Measurements from ENCODE around the gene GNRHR. TPM values are rescaled to one million over a fixed set of nuclear protein-coding genes. Genes with fewer than 3 reads are reported as not detected.

GNRHR gene
- total and polyA plus RNA-seq, 2 of the 4 experiments (the other 2 are of a cell fraction) = not detected

DNA sequence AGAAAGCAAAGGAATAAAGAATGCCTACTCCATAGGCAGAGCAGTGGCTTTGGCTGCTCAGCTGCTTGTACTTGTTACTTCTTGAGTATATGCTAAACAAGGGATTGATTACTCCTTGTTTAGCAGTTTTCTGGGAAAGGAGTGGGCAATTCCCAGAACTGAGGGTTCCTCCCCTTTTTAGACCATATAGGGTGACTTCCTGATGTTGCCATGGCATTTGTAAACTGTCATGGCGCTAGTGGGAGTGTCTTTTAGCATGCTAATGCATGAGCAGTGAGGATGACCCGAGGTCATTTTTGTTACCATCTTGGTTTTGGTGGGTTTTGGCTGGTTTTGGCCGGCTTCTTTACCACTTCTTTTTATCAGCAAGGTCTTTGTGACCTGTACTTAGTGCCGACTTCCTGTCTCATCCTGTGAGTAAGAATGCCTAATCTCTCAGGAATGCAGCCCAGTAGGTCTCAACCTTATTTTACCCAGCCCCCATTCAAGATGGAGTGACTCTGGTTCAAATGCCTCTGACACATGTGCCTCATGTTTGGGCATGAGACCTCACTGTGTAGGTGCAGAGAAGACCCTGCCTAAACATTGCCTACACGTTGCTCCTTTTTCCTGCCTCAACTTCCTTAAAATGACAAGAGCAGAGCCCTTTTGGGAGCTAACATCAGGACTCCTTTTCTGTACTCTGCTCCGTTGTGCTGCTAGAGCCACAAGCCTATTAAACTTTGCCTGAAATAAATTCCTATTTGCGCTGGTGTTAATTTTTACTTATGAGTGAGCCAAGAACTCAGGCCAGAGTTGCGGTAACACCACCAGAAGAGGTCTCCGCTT, 32.2 kb downstream of the GNRHR start:
- Histone ChIP-seq H2BK15ac (ENCODE audit: low read depth, low read length) (0 out of 3 replicates have a peak overlapping the region, but pooled peaks have one; percentile 7), H3K27ac (ENCODE audit: insufficient read depth, low read length) (no peak overlapping the region), H3K18ac (ENCODE audit: low read depth, low read length) (peak overlapping the region; percentile 24; the same call in 1 of the 2 replicates), H3K4me3 (ENCODE audit: insufficient read depth, low read depth, low read length) (no peak overlapping the region), H4K20me1 (ENCODE audit: insufficient read depth, low read length) (no peaks in the 10 kb centered on the region), H3K79me1 (ENCODE audit: low read depth in 1 of 2, low read length in 2 of 2) (peaks cover 0 to 16% of the 10 kb centered on the region in 2 experiments; a peak in 2 of 4 replicates), H3K4me2 (ENCODE audit: low read depth, low read length) (no peak overlapping the region), H3K9ac (ENCODE audit: low read depth, low read length) (no peak overlapping the region), H4K8ac (ENCODE audit: low read depth in 2 of 2, low read length in 2 of 2) (peak overlapping the region; percentile 16 to 51; a peak in 3 of 4 replicates), H4K5ac (ENCODE audit: low read depth, low read length) (peak overlapping the region; percentile 73; the same call in 1 of the 2 replicates), H3K14ac (replicated peaks; ENCODE audit: low read depth, low read length) (0 out of 2 replicates have a peak overlapping the region, but pooled peaks have one; percentile 60), H3K23ac (ENCODE audit: low read depth, low read length) (no peak overlapping the region), H4K91ac (ENCODE audit: insufficient read depth, low read depth, low read length) (0 out of 2 replicates have a peak overlapping the region, but pooled peaks have one; percentile 65), H2BK20ac (ENCODE audit: low read depth, low read length) (peak overlapping the region; percentile 61), H3K56ac (ENCODE audit: extremely low read depth, insufficient read depth, low read length) (no peak overlapping the region), H3K9me3 (ENCODE audit: control insufficient read depth, insufficient read depth, low read length) (no peaks in the 10 kb centered on the region), H3K36me3 (ENCODE audit: control insufficient read depth, insufficient read depth, low read length) (peaks cover 4% of the 10 kb centered on the region; the same call in 1 of the 2 replicates), H3K9me1 (ENCODE audit: insufficient read depth, low read length) (peaks cover 11% of the 10 kb centered on the region; the same call in 1 of the 2 replicates), H2BK120ac (ENCODE audit: low read depth, low read length) (peak overlapping the region; percentile 62; the same call in 1 of the 2 replicates), H2BK5ac (ENCODE audit: low read depth, low read length, poor library complexity, severe bottlenecking) (peak overlapping the region; percentile 48), H3K4me1 (ENCODE audit: control insufficient read depth, insufficient read depth, low read length) (peaks cover 8% of the 10 kb centered on the region; the same call in 1 of the 2 replicates), H2AFZ (replicated peaks; ENCODE audit: low read length, poor library complexity) (no peak overlapping the region), H3K4ac (ENCODE audit: low read depth, low read length) (peak overlapping the region; percentile 64), H3K27me3 (ENCODE audit: control insufficient read depth, insufficient read depth, low read length) (no peaks in the 10 kb centered on the region), H2AK9ac (replicated peaks; ENCODE audit: low read depth, low read length, poor library complexity) (no peak overlapping the region), H2AK5ac (ENCODE audit: low read depth, low read length) (peak overlapping the region; percentile 83; the same call in 1 of the 2 replicates)
- dilution Hi-C loops (cut with HindIII; ENCODE audit: low sequenced_read_pairs, unreplicated experiment) (no loop called here), intact Hi-C loops (cut with micrococcal nuclease) (no loop called here), in situ Hi-C loops (cut with MboI; ENCODE audit: low sequenced_read_pairs) (no loop called here)
- ATAC-seq (ENCODE audit: low read depth) (peak; percentile 60), DNase-seq (peak; percentile 78)
- 100% methylated on average over 2 of the region's 9 CpGs; no CpG with 5 or more reads in 1 of the 2 experiments for WGBS, 2 experiments (ENCODE audit: extremely low coverage in 2 of 2, insufficient read length in 1 of 2)
- BruUV-seq (replicated peaks) = no TSS peak
- ChIA-PET POLR2A (ENCODE audit: unreplicated experiment) (no interaction called here), CTCF (no interaction called here)
- TF ChIP-seq FOS (IDR thresholded peaks at IDR 0.05; ENCODE audit: low read depth, low read length) = 0 out of 2 replicates have a peak, but pooled peaks have one; percentile 15
- TF ChIP-seq, protein P1, sequence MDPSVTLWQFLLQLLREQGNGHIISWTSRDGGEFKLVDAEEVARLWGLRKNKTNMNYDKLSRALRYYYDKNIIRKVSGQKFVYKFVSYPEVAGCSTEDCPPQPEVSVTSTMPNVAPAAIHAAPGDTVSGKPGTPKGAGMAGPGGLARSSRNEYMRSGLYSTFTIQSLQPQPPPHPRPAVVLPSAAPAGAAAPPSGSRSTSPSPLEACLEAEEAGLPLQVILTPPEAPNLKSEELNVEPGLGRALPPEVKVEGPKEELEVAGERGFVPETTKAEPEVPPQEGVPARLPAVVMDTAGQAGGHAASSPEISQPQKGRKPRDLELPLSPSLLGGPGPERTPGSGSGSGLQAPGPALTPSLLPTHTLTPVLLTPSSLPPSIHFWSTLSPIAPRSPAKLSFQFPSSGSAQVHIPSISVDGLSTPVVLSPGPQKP (IDR thresholded peaks at IDR 0.05; ENCODE audit: borderline replicate concordance, low read depth, low read length) = no peak
- TF ChIP-seq CEBPB (IDR thresholded peaks at IDR 0.05; ENCODE audit: low read depth, low read length) = no peak

Measured in IMR-90 (cell line).